Stimulated activated naive CD8-positive, alpha-beta T cell treated with anti-CD3 and anti-CD28 coated beads, Interleukin-15, amount 100 ng/mL, for 72 hours (primary cell): Measurements from ENCODE around the gene HIPK2.

Experiments used
- ATAC-seq: fragments of 150-1000 bp; cut with Tn5 transposase; 2 replicates; pipeline ENCODE4 v1.10.0; 2021; ENCODE audit warnings: mild to moderate bottlenecking, moderate library complexity
- DNase-seq, 2 donors: peaks; one replicate each; pipeline ENCODE4 v3.0.0; 2021 to 2022
- H3K27ac Mint-ChIP-seq, 2 donors: one replicate each; pipeline ENCODE4 v1.8.0; 2022; ENCODE audit warnings: mild to moderate bottlenecking in 2 of 2, mixed read lengths in 2 of 2, moderate library complexity in 2 of 2
- H3K27me3 Mint-ChIP-seq: one replicate; pipeline ENCODE4 v1.8.0; 2022; ENCODE audit warnings: mixed read lengths
- H3K4me1 Mint-ChIP-seq: one replicate; pipeline ENCODE4 v1.8.0; 2022; ENCODE audit warnings: mild to moderate bottlenecking, mixed read lengths
- H3K4me3 Mint-ChIP-seq, 2 donors: one replicate each; pipeline ENCODE4 v1.8.0; 2022; ENCODE audit warnings: mild to moderate bottlenecking in 2 of 2, mixed read lengths in 2 of 2, moderate library complexity in 1 of 2
- H3K9me3 Mint-ChIP-seq, 2 donors: one replicate each; pipeline ENCODE4 v1.8.0; 2022; ENCODE audit warnings: mixed read lengths in 2 of 2

HIPK2 gene

DNA sequence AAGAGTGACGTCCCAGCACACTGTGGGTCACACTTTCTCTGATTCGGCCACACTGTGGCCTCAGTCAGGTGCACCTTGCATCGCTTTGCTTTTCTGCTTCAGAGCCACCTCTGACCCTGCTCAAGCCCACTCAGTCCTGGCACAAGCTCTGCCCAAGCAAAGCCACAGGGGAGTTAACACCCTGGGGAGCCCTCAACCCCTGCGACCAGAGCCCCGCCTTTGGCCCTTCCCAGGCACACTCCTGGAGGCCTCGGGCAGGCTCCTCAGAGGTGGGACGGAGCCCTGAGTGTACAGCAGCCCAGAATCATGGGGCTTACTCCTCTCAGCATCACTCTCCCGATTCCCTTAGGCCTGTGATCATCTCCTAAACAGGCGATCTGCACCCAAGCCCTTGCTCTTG lies 71.0 kb downstream of the HIPK2 start:
- H3K27ac Mint-ChIP-seq, result no peak overlapping the region
- ATAC-seq, result no peak
- no peaks in the 10 kb centered on the region for H3K9me3 Mint-ChIP-seq
- H3K4me3 Mint-ChIP-seq, result no peak overlapping the region
- DNase-seq, result no peak
- no peaks in the 10 kb centered on the region for H3K27me3 Mint-ChIP-seq
- H3K4me1 Mint-ChIP-seq, result peaks cover 13% of the 10 kb centered on the region

DNA sequence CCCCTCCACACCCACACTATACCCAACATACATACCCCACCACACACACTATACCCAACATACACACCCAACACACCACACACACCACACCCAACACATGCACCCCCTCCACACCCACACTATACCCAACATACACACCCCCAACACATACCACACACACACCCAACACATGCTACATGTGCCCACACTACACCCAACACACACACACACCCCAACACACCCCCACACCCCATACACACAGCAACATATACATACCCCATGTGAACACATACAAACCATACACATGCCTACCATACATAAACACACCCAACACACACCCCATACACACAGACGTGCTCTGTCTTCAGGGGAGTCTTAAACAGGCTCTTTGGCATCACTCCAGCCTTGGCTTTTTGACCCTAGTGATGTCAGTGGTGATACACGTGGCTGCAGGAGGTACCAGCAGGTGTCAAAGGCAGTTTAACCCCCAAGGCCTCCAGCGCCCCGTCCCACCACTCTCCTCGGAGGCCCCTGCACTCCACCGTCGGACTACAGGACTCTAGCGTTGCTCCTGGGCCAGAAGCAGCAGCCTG lies 73.4 kb downstream of the HIPK2 start:
- Mint-ChIP-seq H3K9me3 (no peaks in the 10 kb centered on the region), H3K27ac (peak overlapping the region; percentile 73 to 91), H3K4me3 (no peak overlapping the region), H3K4me1 (peaks cover 28% of the 10 kb centered on the region), H3K27me3 (no peaks in the 10 kb centered on the region)
- no peak for ATAC-seq
- DNase-seq, result no peak

DNA sequence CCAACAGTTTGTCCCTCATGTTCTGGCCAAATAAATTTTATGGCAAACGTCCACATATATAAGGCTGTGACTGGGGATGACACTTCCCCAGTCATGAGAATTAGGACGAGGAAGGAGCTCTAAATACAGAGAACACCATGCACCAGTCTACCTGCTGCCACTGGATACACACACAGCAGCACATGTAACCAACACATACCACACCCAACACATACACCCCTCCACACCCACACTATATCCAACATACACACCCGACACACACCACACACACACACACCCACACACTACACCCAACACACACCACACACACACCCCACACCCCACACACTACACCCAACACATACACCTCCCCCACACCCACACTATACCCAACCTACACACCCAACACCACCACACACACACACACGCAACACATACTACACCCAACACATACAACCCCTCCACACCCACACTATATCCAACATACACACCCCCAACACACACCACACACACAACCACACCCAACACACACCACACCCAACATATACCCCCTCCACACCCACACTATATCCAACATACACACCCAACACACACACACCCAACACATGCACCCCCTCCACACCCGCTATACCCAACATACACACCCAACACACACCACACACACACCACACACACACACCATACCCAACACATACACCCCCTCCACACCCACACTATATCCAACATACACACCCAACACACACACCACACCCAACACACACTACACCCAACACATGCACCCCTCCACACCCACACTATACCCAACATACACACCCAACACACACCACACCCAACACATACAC lies 74.1 kb downstream of the HIPK2 start:
- H3K4me3 Mint-ChIP-seq, result no peak overlapping the region
- no peaks in the 10 kb centered on the region for H3K9me3 Mint-ChIP-seq
- no peaks in the 10 kb centered on the region for H3K27me3 Mint-ChIP-seq
- no peak for DNase-seq
- peaks cover 28% of the 10 kb centered on the region for H3K4me1 Mint-ChIP-seq
- no peak for ATAC-seq
- H3K27ac Mint-ChIP-seq, result no peak overlapping the region

DNA sequence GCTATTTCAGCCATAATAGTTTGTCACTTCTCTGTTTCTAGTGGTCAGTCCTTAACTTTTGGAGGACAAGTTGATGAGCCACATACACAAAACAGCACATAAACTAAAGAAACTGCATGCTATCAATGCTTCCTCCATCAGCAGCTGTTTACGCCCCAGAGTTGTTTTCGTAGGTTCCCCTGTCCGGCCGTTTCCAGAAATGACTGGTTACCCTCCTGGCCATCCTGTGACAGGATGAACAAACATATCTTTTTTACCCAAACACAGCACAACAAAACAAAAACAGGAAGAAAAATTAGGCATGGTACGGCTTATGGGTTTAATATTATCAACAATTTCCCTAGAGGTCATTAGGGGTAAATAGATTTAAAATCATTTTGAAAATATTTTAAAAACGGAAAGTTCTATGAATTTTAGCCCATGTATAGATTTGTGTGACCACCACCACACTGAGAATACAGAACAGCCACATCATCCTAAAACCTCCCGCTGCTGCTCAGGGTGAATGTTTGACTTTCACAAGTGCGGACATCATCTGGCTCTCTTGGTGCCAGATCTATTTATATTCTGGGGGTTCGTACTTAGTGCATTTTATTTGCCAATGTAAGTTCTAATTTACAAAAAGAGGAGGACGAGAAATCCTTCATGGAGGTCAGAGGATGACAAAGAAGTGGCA lies 74.8 kb downstream of the HIPK2 start:
- H3K27me3 Mint-ChIP-seq, result no peaks in the 10 kb centered on the region
- peaks cover 28% of the 10 kb centered on the region for H3K4me1 Mint-ChIP-seq
- H3K4me3 Mint-ChIP-seq, result no peak overlapping the region
- DNase-seq (no peak), ATAC-seq (no peak)
- no peaks in the 10 kb centered on the region for H3K9me3 Mint-ChIP-seq
- H3K27ac Mint-ChIP-seq, result no peak overlapping the region

DNA sequence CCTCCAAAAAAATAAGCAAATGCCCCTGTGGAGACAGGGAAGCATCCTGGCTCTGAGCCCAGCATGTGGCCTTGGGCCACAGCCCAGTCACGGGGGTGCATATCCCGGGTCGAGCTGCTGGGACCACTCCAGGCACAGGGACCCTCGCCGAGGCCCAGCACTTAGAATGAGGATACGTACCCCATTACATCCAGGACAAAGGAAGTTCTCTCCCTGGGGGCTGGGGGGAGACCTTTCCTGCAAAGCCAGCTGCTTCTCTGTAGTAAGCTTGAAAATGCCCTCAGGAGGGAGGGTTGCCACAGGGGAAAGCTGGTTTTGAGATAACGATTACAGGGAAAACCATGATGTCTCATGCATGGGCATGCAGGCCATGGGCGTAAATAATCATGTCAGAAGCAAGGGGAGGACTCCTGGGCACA lies 75.5 kb downstream of the HIPK2 start:
- DNase-seq, result no peak
- no peak for ATAC-seq
- Mint-ChIP-seq H3K9me3 (no peaks in the 10 kb centered on the region), H3K27ac (peak overlapping the region in 1 of 2 donors; percentile 20), H3K4me3 (no peak overlapping the region), H3K27me3 (no peaks in the 10 kb centered on the region), H3K4me1 (peaks cover 29% of the 10 kb centered on the region)

DNA sequence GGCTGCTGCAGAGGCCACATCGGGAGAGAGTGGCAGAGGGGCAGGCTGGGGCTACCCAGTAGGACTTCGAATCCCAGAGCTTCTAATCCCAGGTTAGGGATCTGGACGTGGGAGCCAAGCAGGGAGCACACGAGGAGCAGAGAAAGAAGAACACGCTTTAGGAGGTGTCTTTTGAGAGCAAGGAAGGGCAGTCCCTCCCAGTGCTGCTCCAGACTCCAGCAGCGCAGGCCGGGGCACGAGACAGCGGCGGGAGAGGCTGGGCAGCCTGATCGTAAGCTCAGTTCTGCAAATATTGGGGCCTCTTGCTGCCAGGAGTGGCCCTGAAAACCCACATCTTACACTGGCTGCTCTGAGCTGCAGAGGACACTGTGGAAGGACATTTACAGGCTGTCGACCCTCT lies 75.9 kb downstream of the HIPK2 start:
- ATAC-seq, result no peak

DNA sequence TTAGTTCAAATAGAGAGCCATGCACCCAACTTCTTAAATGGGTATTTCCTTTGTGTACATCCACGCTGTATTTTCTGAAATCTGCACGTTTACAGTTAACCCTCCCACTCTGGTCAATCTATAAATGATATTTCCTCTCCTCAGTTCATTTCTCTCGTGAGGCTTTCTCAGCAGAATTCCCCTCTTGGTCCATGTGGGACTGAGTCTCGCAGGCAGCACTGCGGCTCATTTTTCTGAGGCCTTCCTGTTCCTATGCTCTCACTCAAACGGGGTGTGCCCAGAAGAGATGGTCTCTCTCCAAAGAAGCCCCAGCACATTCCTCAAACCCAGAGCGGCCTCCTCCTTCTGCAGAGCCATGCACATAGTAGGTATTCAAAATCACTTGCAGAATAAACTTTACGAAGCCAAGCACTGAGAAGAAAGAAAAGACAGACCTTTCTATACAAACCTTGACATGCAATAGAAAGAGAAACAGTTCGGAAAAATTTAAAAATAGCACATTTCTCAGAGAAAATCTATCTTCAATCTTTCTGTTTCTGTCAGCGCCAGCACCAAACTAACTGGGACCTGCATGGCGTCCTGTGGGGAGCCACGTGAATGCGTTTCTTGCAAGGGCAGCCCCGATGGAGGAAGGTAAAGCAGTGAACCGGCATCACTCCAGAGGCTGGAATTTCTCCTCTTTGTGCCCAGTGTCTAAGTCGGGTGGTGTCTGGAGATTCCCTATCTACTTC lies 77.1 kb downstream of the HIPK2 start:
- H3K4me1 Mint-ChIP-seq, result peaks cover 46% of the 10 kb centered on the region
- no peak for ATAC-seq
- DNase-seq, result no peak
- H3K4me3 Mint-ChIP-seq, result no peak overlapping the region
- no peak overlapping the region for H3K27ac Mint-ChIP-seq
- no peaks in the 10 kb centered on the region for H3K27me3 Mint-ChIP-seq
- H3K9me3 Mint-ChIP-seq, result no peaks in the 10 kb centered on the region

More for the DNA sequence above, 75.9 kb downstream of the HIPK2 start:
- Mint-ChIP-seq H3K4me3 (no peak overlapping the region), H3K27me3 (no peaks in the 10 kb centered on the region), H3K27ac (peak overlapping the region in 1 of 2 donors; percentile 20), H3K4me1 (peaks cover 33% of the 10 kb centered on the region), H3K9me3 (no peaks in the 10 kb centered on the region)
- no peak for DNase-seq

DNA sequence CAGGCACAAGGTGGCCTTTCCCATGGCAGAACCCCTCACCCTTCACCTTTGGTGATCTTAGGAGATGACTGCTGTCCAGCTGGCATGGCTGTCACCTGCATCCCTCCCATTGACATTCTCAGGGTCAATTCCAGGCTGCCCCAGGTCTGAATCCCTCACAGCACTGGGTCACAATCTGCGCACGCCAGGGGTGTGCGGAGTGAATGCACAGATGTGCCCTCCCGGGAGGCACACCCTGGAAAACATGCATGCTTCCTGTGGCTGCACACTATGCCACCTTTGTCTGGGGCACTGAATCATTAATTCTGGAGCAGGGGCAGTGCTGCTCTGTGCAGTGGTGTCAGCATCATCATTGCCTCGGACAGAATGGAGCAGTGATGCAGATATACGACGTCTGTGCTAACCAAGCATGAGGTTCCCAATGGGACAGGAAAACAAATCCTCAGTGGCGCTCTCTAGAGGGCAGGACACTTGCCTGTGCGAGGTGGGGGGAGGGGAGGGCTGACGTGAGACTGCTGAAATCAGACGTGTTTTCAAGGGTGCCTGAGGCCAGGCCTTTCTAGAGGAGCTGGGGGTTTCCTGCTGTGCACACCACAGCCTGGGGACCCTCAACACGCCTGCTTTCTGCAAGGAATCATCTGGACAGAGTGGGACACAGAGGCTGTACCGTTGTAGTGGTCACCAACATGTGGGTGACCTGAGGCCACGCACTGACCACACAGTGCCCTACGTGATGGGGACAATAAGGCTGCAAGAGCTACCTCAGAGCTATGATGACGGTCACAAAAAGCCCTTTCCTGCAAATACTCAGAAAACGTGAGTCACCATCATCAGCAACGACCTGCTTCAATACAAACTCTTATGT lies 77.9 kb downstream of the HIPK2 start:
- peaks cover 44% of the 10 kb centered on the region for H3K4me1 Mint-ChIP-seq
- DNase-seq, result no peak
- peak; percentile 29 for ATAC-seq
- no peaks in the 10 kb centered on the region for H3K27me3 Mint-ChIP-seq
- H3K27ac Mint-ChIP-seq, result peak overlapping the region in 1 of 2 donors; percentile 24
- no peaks in the 10 kb centered on the region for H3K9me3 Mint-ChIP-seq
- H3K4me3 Mint-ChIP-seq, result no peak overlapping the region

DNA sequence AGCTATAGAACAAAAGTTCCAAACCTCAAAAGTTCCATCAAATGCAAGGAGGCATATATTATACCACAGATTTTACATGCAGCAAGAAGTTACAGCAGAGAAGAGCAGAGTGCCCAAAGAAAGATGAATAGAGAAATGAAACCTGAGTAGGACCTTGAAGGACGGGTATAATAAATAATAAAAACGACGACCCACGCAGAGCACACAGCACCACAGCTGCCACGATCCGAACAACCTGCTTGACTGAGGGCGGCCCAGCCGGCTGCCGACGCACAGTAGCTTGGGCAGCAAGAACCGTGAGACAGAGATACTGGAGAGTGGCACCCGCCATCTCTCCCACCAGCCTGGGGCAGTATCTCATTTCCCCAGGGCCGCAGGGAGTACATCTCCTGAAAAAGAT lies 79.0 kb downstream of the HIPK2 start:
- Mint-ChIP-seq H3K27me3 (no peaks in the 10 kb centered on the region), H3K4me1 (peaks cover 42% of the 10 kb centered on the region), H3K27ac (peak overlapping the region in 1 of 2 donors; percentile 67), H3K9me3 (no peaks in the 10 kb centered on the region), H3K4me3 (no peak overlapping the region)
- DNase-seq, result no peak
- no peak for ATAC-seq

DNA sequence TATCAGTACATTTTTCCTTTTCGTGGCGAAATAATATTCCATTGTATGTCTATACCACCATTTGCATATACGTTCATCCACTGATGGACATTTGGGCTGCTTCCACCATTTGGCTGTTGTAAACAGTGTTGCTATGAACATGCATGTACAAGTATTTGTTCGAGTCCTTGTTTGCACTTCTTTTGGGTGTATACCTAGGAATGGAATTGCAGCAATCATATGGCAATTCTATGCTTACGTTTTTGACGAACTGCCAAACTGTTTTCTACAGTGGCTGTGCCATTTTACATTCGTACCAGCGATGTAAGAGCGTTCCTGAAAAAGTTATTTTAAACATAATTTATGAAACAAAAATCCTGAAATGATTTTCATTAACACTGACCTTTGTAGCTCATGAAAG lies 79.5 kb downstream of the HIPK2 start:
- Mint-ChIP-seq H3K4me1 (peaks cover 42% of the 10 kb centered on the region), H3K27ac (no peak overlapping the region), H3K27me3 (no peaks in the 10 kb centered on the region), H3K4me3 (no peak overlapping the region), H3K9me3 (no peaks in the 10 kb centered on the region)
- DNase-seq (no peak), ATAC-seq (no peak)

DNA sequence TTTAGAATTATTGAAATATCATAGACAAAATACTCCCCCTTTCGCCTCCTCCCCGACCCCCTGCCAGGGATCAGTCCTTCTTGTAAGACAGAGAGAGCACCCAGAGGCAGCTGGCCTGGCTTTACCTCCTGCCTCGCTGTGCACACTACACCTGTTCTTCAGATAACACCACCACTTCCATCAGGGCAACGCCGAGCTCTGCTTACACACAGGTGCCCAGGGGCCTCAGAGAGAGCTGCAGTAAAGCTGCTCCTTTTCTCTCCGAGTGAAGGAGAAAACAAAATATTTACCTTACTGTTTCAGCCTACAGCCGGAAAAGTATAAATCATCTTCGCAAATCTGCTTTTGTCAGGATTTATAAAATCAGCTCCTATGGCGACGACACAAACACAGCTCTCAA lies 80.7 kb downstream of the HIPK2 start:
- H3K27ac Mint-ChIP-seq, result peak overlapping the region; percentile 63 to 91
- H3K4me1 Mint-ChIP-seq, result peaks cover 42% of the 10 kb centered on the region
- peak overlapping the region in 1 of 2 donors; percentile 24 for H3K4me3 Mint-ChIP-seq
- ATAC-seq, result peak; percentile 21
- no peak for DNase-seq
- no peaks in the 10 kb centered on the region for H3K9me3 Mint-ChIP-seq
- no peaks in the 10 kb centered on the region for H3K27me3 Mint-ChIP-seq

DNA sequence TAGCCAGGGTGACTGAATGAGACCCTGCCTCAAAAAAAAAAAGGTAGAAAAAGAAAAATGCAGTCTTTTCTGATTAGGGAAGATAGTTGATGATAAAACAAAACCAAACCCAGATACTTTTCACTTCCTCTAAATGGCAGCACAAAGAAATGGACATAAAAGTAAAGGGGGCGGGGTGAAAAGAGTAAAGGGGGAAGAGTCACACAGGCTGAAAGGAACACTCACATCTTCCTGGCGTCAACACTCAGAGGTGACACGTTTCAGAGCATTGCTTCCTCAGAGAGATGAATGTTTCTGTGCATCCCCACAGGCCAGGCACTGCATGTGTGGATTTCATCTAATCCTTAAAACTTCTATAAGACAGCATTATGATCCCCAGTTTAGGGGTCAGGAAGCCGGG lies 81.2 kb downstream of the HIPK2 start:
- H3K27ac Mint-ChIP-seq, result peak overlapping the region; percentile 2 to 91
- H3K27me3 Mint-ChIP-seq, result no peaks in the 10 kb centered on the region
- peak; percentile 89 for ATAC-seq
- peak overlapping the region in 1 of 2 donors; percentile 10 for H3K4me3 Mint-ChIP-seq
- no peaks in the 10 kb centered on the region for H3K9me3 Mint-ChIP-seq
- peak in 1 of 2 donors; percentile 29 for DNase-seq
- H3K4me1 Mint-ChIP-seq, result peaks cover 41% of the 10 kb centered on the region

DNA sequence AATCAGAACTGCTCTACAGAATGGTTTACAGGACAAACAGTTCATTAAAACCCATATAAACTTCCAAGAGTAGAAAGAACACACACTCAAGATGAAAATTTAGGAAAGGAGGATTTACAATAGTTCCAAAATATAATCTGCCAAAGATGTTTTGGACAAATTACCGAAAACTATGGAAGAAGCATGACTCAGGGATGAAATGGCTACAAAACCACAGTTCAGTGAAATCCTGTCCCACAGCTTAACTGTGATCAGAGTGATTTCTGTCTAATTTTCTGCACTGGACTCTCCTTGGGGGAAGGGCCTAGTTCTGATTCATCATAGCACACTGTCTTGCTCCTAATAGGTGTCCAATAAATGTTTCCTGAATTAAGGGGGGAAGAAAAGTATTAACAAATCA lies 82.2 kb downstream of the HIPK2 start:
- Mint-ChIP-seq H3K4me3 (no peak overlapping the region), H3K27ac (peak overlapping the region in 1 of 2 donors; percentile 2), H3K4me1 (peaks cover 32% of the 10 kb centered on the region)

DNA sequence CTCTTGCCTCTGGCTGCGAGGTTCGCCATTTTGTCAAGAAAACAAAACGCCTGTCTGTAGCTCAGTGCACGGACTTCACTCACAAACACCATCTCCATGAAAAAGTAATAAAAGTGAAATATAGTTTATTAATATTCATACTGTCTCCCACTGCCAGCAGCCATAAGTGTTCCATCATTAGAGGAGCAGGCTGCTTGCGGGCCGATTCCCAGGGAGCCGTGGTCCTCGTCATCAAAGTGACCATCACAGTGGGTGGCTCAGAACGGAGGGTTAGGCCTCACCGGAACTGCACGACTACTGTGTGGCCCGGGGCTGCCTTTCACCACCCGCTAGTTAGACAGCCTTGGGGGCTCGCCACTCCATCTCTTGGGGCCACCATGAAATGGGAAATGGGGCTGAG lies 82.7 kb downstream of the HIPK2 start:
- no peak overlapping the region for H3K4me3 Mint-ChIP-seq
- H3K27ac Mint-ChIP-seq, result no peak overlapping the region
- no peaks in the 10 kb centered on the region for H3K27me3 Mint-ChIP-seq
- DNase-seq, result no peak
- no peaks in the 10 kb centered on the region for H3K9me3 Mint-ChIP-seq
- ATAC-seq, result no peak
- H3K4me1 Mint-ChIP-seq, result peaks cover 26% of the 10 kb centered on the region

More for the DNA sequence above, 82.2 kb downstream of the HIPK2 start:
- DNase-seq (no peak), ATAC-seq (no peak)
- H3K9me3 Mint-ChIP-seq, result no peaks in the 10 kb centered on the region
- H3K27me3 Mint-ChIP-seq, result no peaks in the 10 kb centered on the region

DNA sequence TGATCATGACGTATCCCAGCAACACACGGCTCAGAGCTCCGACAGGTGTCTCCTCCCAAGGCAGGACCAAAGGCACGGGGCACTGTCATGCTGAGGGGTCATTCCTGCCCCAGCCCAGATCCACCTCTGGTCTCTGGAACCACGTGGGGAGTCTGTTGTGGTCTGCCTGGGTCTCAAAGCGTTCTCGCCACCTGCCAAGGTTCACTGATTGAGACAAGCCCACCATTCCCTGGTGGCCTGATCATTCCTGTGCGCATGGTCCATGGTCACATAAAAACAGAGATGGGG lies 83.5 kb downstream of the HIPK2 start:
- no peak overlapping the region for H3K27ac Mint-ChIP-seq
- H3K9me3 Mint-ChIP-seq, result no peaks in the 10 kb centered on the region
- no peaks in the 10 kb centered on the region for H3K27me3 Mint-ChIP-seq
- DNase-seq, result no peak
- ATAC-seq, result no peak
- H3K4me1 Mint-ChIP-seq, result peaks cover 22% of the 10 kb centered on the region
- no peak overlapping the region for H3K4me3 Mint-ChIP-seq
